Nephron progenitor cell (in vitro differentiated cells): ENCODE data around the gene ZNF394.

Experiments used
- DNase-seq: peaks from one replicate; pipeline ENCODE4 v3.0.0; 2021
- H3K27ac Mint-ChIP-seq: 2 replicates; pipeline ENCODE4 v1.8.0; 2021; ENCODE audit warnings: mild to moderate bottlenecking, moderate library complexity, mixed read lengths
- H3K27me3 Mint-ChIP-seq: 2 replicates; pipeline ENCODE4 v1.8.0; 2021; ENCODE audit warnings: mild to moderate bottlenecking, low read depth, mixed read lengths; ENCODE audit not compliant: poor library complexity
- H3K36me3 Mint-ChIP-seq: 2 replicates; pipeline ENCODE4 v1.8.0; 2021; ENCODE audit warnings: low read depth, mixed read lengths
- H3K4me1 Mint-ChIP-seq: 2 replicates; pipeline ENCODE4 v1.8.0; 2021; ENCODE audit warnings: mixed read lengths
- H3K4me3 Mint-ChIP-seq: 2 replicates; pipeline ENCODE4 v1.8.0; 2021; ENCODE audit warnings: mild to moderate bottlenecking, moderate library complexity, mixed read lengths
- H3K9me3 Mint-ChIP-seq: 2 replicates; pipeline ENCODE4 v1.8.0; 2021; ENCODE audit warnings: mild to moderate bottlenecking, moderate library complexity, mixed read lengths
- TF ChIP-seq, protein P1 (sequence below): fragments of 200-600 bp; sonication (generic); IDR thresholded peaks from 2 replicates; pipeline ENCODE4 v1.5.0; 2021; ENCODE audit warnings: antibody characterized with exemption

The ZNF394 gene

DNA sequence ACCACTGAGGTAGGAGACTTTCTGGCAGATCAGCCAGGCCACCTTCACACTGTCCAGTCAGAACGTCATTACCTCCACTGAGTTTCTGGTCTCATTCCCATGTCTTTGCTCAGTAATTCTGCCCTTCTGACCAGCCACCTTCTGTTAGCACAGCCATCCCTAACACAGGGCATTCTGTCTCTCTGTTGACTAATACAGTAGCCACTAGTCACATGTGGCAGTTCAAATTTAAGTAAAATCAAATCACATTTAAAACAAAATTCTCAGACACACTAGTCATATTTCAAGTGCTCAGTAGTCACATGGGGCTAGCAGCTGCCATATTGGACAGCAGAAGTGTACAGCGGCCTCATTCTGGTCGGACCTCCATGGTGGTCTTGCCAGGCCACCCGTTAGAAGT, 54.0 kb downstream of the ZNF394 start:
- Mint-ChIP-seq H3K4me3 (no peak overlapping the region), H3K36me3 (peaks cover 69% of the 10 kb centered on the region), H3K27ac (no peak overlapping the region), H3K27me3 (peaks cover 3% of the 10 kb centered on the region), H3K9me3 (no peaks in the 10 kb centered on the region), H3K4me1 (peaks cover 5% of the 10 kb centered on the region)
- TF ChIP-seq, protein P1, sequence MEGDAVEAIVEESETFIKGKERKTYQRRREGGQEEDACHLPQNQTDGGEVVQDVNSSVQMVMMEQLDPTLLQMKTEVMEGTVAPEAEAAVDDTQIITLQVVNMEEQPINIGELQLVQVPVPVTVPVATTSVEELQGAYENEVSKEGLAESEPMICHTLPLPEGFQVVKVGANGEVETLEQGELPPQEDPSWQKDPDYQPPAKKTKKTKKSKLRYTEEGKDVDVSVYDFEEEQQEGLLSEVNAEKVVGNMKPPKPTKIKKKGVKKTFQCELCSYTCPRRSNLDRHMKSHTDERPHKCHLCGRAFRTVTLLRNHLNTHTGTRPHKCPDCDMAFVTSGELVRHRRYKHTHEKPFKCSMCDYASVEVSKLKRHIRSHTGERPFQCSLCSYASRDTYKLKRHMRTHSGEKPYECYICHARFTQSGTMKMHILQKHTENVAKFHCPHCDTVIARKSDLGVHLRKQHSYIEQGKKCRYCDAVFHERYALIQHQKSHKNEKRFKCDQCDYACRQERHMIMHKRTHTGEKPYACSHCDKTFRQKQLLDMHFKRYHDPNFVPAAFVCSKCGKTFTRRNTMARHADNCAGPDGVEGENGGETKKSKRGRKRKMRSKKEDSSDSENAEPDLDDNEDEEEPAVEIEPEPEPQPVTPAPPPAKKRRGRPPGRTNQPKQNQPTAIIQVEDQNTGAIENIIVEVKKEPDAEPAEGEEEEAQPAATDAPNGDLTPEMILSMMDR = no peak
- no peak for DNase-seq
